GM12878 (cell line): ENCODE measurements around the gene METTL9. TPM values are rescaled to one million over a fixed set of nuclear protein-coding genes. Genes with fewer than 3 reads are reported as not detected.
A peak's percentile ranks its signal among the peaks of the same experiment; 100 is the strongest.

Experiments
- BACH1 ChIP-seq: fragments of 450-650 bp; IDR thresholded peaks from 2 replicates; pipeline ENCODE4 v1.6.1; 2017; ENCODE audit warnings: mild to moderate bottlenecking, borderline replicate concordance
- EED ChIP-seq: sonication (generic); IDR thresholded peaks from 2 replicates; pipeline ENCODE4 v1.6.1; 2016; ENCODE audit warnings: antibody characterized with exemption, low read depth
- HDAC2 ChIP-seq: fragments of 200-600 bp; sonication (generic); IDR thresholded peaks from 2 replicates; pipeline ENCODE4 v1.6.1; 2017
- MTA2 ChIP-seq: fragments of 450-650 bp; IDR thresholded peaks from 2 replicates; pipeline ENCODE4 v1.6.1; 2016; ENCODE audit warnings: low read depth, mild to moderate bottlenecking, moderate library complexity
- NFYB ChIP-seq: IDR thresholded peaks from 2 replicates; pipeline ENCODE4 v1.6.1; 2011; ENCODE audit warnings: low read depth, mild to moderate bottlenecking, low read length, improper control_type of control experiment, moderate library complexity; ENCODE audit not compliant: insufficient read depth
- NR2C2 ChIP-seq: IDR thresholded peaks from 2 replicates; pipeline ENCODE4 v1.6.1; 2011; ENCODE audit warnings: borderline replicate concordance, low read depth; ENCODE audit not compliant: control insufficient read depth, insufficient read length
- PAX5 ChIP-seq: IDR thresholded peaks from 2 replicates; pipeline ENCODE4 v1.6.1; 2011; ENCODE audit warnings: low read depth, low read length, borderline replicate concordance
- PML ChIP-seq: IDR thresholded peaks from 2 replicates; pipeline ENCODE4 v1.6.1; 2012; ENCODE audit warnings: low read length, inconsistent platforms
- RAD51 ChIP-seq: fragments of 450-650 bp; IDR thresholded peaks from 2 replicates; pipeline ENCODE4 v1.6.1; 2016; ENCODE audit warnings: moderate library complexity, mild to moderate bottlenecking, inconsistent platforms
- SMAD1 ChIP-seq: fragments of 450-650 bp; IDR thresholded peaks from 2 replicates; pipeline ENCODE4 v1.6.1; 2018; ENCODE audit warnings: mild to moderate bottlenecking, low read depth; ENCODE audit not compliant: partially characterized antibody
- SP1 ChIP-seq: IDR thresholded peaks from one replicate; pipeline ENCODE4 v1.6.1; 2011; ENCODE audit warnings: low read depth, low read length
- STAT3 ChIP-seq: IDR thresholded peaks from 2 replicates; pipeline ENCODE4 v1.6.1; 2011; ENCODE audit warnings: low read depth, low read length, improper control_type of control experiment
- ZNF274 ChIP-seq: IDR thresholded peaks from one replicate; pipeline ENCODE4 v1.8.0; 2011; ENCODE audit not compliant: insufficient read length, insufficient read depth
- ZNF622 ChIP-seq: fragments of 450-650 bp; IDR thresholded peaks from 2 replicates; pipeline ENCODE4 v1.6.1; 2017; ENCODE audit warnings: mild to moderate bottlenecking, inconsistent platforms
- polyA plus RNA-seq, 11 experiments: library from polyadenylated mRNA; depleted of rRNA in 4 of 11; unstranded in 6 of 11; stranded (reverse) in 5 of 11; fragments of >200 nt; fragmentation: Nextera tagmentation in 4 of 11; fragmentation: Illumina TruSeq in 1 of 11; extraction: Ambion mirVana in 4 of 11; extraction: Trizol in 1 of 11; gene quantifications; 1 replicate in 1 of 11; 2 replicates in 10 of 11; pipeline versions ENCODE4 v1.2.1 to v1.2.3, GENCODE V29; 2011 to 2016; ENCODE audit warnings: inconsistent platforms in 2 of 11, missing spikeins in 2 of 11, low read depth in 1 of 11
- total RNA-seq, 4 experiments: library from RNA; depleted of rRNA in 3 of 4; stranded (reverse); fragments of >200 nt in 3 of 4; fragmentation: Illumina TruSeq in 1 of 4; extraction: Trizol in 1 of 4; gene quantifications; 2 replicates each; pipeline versions ENCODE4 v1.2.1 to v1.2.3, GENCODE V29; 2013 to 2021
- TF ChIP-seq, protein P1 (sequence below): fragments of 450-650 bp; IDR thresholded peaks from 2 replicates; pipeline ENCODE4 v1.6.1; 2017; ENCODE audit warnings: borderline replicate concordance
- TF ChIP-seq, protein P2 (sequence below): fragments of 450-650 bp; IDR thresholded peaks from 2 replicates; pipeline ENCODE4 v1.6.1; 2016; ENCODE audit warnings: mild to moderate bottlenecking
- TF ChIP-seq, protein P3 (sequence below): fragments of 450-650 bp; IDR thresholded peaks from 2 replicates; pipeline ENCODE4 v1.6.1; 2017; ENCODE audit warnings: mild to moderate bottlenecking, moderate library complexity
- TF ChIP-seq, protein P4 (sequence below): fragments of 450-650 bp; IDR thresholded peaks from 2 replicates; pipeline ENCODE4 v1.6.1; 2017; ENCODE audit warnings: low read depth, mild to moderate bottlenecking, moderate library complexity
- TF ChIP-seq, protein P5 (sequence below): fragments of 150-350 bp; IDR thresholded peaks from 2 replicates; pipeline ENCODE4 v1.6.1; 2014; ENCODE audit warnings: mild to moderate bottlenecking, low read depth, low read length

The METTL9 gene
- total and polyA plus RNA-seq, 10 of the 15 experiments (the other 5 are each of a cell fraction or from before 2014, with no cell fraction given): 19.4 to 119 (median 101) TPM

DNA sequence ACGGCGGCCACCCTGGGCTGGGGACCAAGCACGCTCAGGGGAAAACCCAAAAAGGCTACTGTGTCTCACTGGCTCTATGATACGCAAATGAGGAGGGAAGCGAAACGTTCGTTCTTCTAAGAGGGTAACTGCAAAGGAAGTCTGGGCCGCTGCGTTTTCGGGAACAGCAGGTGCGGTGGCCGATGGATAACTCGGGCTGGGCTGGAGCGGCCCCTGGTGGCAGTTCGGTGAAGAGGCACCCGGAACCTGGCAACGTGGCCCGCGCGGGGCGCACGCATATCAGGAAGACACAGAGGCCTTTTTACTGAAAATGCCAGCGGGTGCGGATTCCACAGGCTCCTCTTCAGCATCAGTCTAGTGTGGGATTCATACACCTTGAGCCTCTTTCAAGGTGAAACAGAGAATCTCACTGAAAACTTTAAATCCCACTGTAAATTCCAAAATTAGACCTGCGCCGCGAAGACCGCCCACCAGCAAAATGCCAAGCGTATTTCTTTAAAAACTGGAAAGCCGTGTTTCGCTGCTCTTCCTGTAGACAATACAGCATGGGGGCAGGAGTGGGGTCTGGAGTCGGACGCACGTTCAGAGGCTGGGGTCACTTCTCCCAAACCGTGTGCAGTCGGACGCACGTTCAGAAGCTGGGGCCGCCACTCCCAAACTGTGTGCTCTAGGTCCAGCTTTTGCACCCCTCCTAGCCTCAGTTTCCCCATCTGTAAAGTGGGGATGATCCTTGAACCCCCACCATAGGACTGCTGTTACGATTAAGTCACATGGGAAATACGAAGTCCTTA lies 44.4 kb upstream of the METTL9 start (continued):
- TF ChIP-seq, protein P1, sequence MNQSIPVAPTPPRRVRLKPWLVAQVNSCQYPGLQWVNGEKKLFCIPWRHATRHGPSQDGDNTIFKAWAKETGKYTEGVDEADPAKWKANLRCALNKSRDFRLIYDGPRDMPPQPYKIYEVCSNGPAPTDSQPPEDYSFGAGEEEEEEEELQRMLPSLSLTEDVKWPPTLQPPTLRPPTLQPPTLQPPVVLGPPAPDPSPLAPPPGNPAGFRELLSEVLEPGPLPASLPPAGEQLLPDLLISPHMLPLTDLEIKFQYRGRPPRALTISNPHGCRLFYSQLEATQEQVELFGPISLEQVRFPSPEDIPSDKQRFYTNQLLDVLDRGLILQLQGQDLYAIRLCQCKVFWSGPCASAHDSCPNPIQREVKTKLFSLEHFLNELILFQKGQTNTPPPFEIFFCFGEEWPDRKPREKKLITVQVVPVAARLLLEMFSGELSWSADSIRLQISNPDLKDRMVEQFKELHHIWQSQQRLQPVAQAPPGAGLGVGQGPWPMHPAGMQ: peak; percentile 64; the same call in 1 of the 2 replicates
- TF ChIP-seq ZNF622 (no peak), BACH1 (peak; percentile 51; the same call in 1 of the 2 replicates), PML (no peak), STAT3 (no peak), ZNF274 (no peak), SP1 (peak; percentile 85), NR2C2 (no peak), SMAD1 (no peak), HDAC2 (no peak), EED (peak; percentile 95), MTA2 (peak; percentile 68), NFYB (no peak), PAX5 (peak; percentile 93), RAD51 (no peak)
- TF ChIP-seq, protein P2, sequence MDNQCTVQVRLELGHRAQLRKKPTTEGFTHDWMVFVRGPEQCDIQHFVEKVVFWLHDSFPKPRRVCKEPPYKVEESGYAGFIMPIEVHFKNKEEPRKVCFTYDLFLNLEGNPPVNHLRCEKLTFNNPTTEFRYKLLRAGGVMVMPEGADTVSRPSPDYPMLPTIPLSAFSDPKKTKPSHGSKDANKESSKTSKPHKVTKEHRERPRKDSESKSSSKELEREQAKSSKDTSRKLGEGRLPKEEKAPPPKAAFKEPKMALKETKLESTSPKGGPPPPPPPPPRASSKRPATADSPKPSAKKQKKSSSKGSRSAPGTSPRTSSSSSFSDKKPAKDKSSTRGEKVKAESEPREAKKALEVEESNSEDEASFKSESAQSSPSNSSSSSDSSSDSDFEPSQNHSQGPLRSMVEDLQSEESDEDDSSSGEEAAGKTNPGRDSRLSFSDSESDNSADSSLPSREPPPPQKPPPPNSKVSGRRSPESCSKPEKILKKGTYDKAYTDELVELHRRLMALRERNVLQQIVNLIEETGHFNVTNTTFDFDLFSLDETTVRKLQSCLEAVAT: peak; percentile 98
- TF ChIP-seq, protein P3, sequence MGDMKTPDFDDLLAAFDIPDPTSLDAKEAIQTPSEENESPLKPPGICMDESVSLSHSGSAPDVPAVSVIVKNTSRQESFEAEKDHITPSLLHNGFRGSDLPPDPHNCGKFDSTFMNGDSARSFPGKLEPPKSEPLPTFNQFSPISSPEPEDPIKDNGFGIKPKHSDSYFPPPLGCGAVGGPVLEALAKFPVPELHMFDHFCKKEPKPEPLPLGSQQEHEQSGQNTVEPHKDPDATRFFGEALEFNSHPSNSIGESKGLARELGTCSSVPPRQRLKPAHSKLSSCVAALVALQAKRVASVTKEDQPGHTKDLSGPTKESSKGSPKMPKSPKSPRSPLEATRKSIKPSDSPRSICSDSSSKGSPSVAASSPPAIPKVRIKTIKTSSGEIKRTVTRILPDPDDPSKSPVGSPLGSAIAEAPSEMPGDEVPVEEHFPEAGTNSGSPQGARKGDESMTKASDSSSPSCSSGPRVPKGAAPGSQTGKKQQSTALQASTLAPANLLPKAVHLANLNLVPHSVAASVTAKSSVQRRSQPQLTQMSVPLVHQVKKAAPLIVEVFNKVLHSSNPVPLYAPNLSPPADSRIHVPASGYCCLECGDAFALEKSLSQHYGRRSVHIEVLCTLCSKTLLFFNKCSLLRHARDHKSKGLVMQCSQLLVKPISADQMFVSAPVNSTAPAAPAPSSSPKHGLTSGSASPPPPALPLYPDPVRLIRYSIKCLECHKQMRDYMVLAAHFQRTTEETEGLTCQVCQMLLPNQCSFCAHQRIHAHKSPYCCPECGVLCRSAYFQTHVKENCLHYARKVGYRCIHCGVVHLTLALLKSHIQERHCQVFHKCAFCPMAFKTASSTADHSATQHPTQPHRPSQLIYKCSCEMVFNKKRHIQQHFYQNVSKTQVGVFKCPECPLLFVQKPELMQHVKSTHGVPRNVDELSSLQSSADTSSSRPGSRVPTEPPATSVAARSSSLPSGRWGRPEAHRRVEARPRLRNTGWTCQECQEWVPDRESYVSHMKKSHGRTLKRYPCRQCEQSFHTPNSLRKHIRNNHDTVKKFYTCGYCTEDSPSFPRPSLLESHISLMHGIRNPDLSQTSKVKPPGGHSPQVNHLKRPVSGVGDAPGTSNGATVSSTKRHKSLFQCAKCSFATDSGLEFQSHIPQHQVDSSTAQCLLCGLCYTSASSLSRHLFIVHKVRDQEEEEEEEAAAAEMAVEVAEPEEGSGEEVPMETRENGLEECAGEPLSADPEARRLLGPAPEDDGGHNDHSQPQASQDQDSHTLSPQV: peak; percentile 83; the same call in 1 of the 2 replicates
- TF ChIP-seq, protein P4, sequence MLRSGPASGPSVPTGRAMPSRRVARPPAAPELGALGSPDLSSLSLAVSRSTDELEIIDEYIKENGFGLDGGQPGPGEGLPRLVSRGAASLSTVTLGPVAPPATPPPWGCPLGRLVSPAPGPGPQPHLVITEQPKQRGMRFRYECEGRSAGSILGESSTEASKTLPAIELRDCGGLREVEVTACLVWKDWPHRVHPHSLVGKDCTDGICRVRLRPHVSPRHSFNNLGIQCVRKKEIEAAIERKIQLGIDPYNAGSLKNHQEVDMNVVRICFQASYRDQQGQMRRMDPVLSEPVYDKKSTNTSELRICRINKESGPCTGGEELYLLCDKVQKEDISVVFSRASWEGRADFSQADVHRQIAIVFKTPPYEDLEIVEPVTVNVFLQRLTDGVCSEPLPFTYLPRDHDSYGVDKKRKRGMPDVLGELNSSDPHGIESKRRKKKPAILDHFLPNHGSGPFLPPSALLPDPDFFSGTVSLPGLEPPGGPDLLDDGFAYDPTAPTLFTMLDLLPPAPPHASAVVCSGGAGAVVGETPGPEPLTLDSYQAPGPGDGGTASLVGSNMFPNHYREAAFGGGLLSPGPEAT: peak; percentile 91
- TF ChIP-seq, protein P5, sequence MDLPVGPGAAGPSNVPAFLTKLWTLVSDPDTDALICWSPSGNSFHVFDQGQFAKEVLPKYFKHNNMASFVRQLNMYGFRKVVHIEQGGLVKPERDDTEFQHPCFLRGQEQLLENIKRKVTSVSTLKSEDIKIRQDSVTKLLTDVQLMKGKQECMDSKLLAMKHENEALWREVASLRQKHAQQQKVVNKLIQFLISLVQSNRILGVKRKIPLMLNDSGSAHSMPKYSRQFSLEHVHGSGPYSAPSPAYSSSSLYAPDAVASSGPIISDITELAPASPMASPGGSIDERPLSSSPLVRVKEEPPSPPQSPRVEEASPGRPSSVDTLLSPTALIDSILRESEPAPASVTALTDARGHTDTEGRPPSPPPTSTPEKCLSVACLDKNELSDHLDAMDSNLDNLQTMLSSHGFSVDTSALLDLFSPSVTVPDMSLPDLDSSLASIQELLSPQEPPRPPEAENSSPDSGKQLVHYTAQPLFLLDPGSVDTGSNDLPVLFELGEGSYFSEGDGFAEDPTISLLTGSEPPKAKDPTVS: peak; percentile 66; the same call in 1 of the 2 replicates
